CD4-positive, alpha-beta memory T cell (primary cell): ENCODE data around the gene GTPBP2. TPM values are rescaled to one million over a fixed set of nuclear protein-coding genes. Genes with fewer than 3 reads are reported as not detected.
"Not testable (repeated sequence)": the region's sequence is repeated elsewhere in the genome, so short reads cannot be mapped to it uniquely, and the experiment has no call there.

ENCODE experiments used
- CTCF ChIA-PET: fragments of 350-600 bp; sonication (Branson Sonifier 250); formaldehyde crosslinking; loops from one replicate; lab custom pipeline; 2021; ENCODE audit warnings: inconsistent platforms; ENCODE audit not compliant: partially characterized antibody; lab: Charles Lee
- POLR2A ChIA-PET: fragments of 350-600 bp; sonication (Branson Sonifier 250); formaldehyde crosslinking; loops from one replicate; lab custom pipeline; 2021; ENCODE audit not compliant: partially characterized antibody; lab: Charles Lee
- DNase-seq, 5 donors: peaks; one replicate each; pipeline versions ENCODE4 v3.0.0 to v3.0.0-alpha.2; 2020 to 2022; ENCODE audit warnings: mixed read lengths in 1 of 5
- H3K27ac ChIP-seq: one replicate; pipeline ENCODE4 v1.7.0; 2013; ENCODE audit warnings: low read depth, low read length
- H3K27me3 ChIP-seq: 2 replicates; pipeline ENCODE4 v1.7.0; 2013; ENCODE audit warnings: mild to moderate bottlenecking, low read length, moderate library complexity; ENCODE audit not compliant: insufficient read depth
- H3K36me3 ChIP-seq: 2 replicates; pipeline ENCODE4 v1.7.0; 2013; ENCODE audit warnings: mild to moderate bottlenecking, low read length, moderate library complexity; ENCODE audit not compliant: insufficient read depth
- H3K4me1 ChIP-seq: 2 replicates; pipeline ENCODE4 v1.7.0; 2013; ENCODE audit warnings: mild to moderate bottlenecking, low read length, moderate library complexity; ENCODE audit not compliant: insufficient read depth
- H3K4me3 ChIP-seq, 2 donors: one replicate each; pipeline ENCODE4 v1.7.0; 2013; ENCODE audit warnings: low read length in 2 of 2, mild to moderate bottlenecking in 1 of 2
- H3K9me3 ChIP-seq, 2 donors: one replicate each; pipeline ENCODE4 v1.7.0; 2013; ENCODE audit warnings: low read length in 2 of 2, control low read depth in 1 of 2; ENCODE audit not compliant: control insufficient read depth in 1 of 2
- H3K27ac Mint-ChIP-seq, 7 donors: one replicate each; pipeline ENCODE4 v1.8.0; 2020 to 2021; ENCODE audit warnings: mixed read lengths in 7 of 7, mild to moderate bottlenecking in 6 of 7, inconsistent platforms in 3 of 7, moderate library complexity in 3 of 7
- H3K27me3 Mint-ChIP-seq, 2 donors: one replicate each; pipeline ENCODE4 v1.8.0; 2020 to 2021; ENCODE audit warnings: mixed read lengths in 2 of 2
- H3K36me3 Mint-ChIP-seq, 2 donors: one replicate each; pipeline ENCODE4 v1.8.0; 2020 to 2021; ENCODE audit warnings: mixed read lengths in 2 of 2, inconsistent platforms in 1 of 2, mild to moderate bottlenecking in 1 of 2
- H3K4me1 Mint-ChIP-seq, 4 donors: one replicate each; pipeline ENCODE4 v1.8.0; 2020 to 2021; ENCODE audit warnings: mixed read lengths in 4 of 4, mild to moderate bottlenecking in 1 of 4
- H3K4me3 Mint-ChIP-seq, 8 donors: one replicate each; pipeline ENCODE4 v1.8.0; 2020 to 2021; ENCODE audit warnings: mixed read lengths in 8 of 8, mild to moderate bottlenecking in 7 of 8, moderate library complexity in 6 of 8, inconsistent platforms in 3 of 8
- H3K9me3 Mint-ChIP-seq, 8 donors: one replicate each; pipeline ENCODE4 v1.8.0; 2020 to 2021; ENCODE audit warnings: mixed read lengths in 8 of 8, mild to moderate bottlenecking in 5 of 8, inconsistent platforms in 3 of 8, moderate library complexity in 1 of 8
- intact Hi-C: fragments of 100-400 bp; cut with micrococcal nuclease; formaldehyde crosslinking; loops from one replicate; pipeline ENCODE4 v1.15.1; 2023
- polyA plus RNA-seq, 2 donors: library from polyadenylated mRNA; unstranded; fragments of 300-500 nt; fragmentation: Illumina TruSeq; gene quantifications; one replicate each; pipeline ENCODE4 v1.2.3, GENCODE V29; 2021
- total RNA-seq, 2 experiments: library from RNA; stranded (reverse); gene quantifications; one replicate each; pipeline ENCODE4 v1.2.3, GENCODE V29; 2021

The GTPBP2 gene
- total and polyA plus RNA-seq, 4 experiments from 2014 or later = 0.83 to 85.0 (median 43.0) TPM

- intact Hi-C loops = loop anchor here (1.0 to 10.0 kb wide), 3 partner anchors 166 to 471 kb away; partner anchors contain the start of gene VEGFA
- Histone ChIP-seq H3K27ac (no peak overlapping the region), H3K4me3 (no peak overlapping the region), H3K9me3 (no peaks in the 10 kb centered on the region), H3K27me3 (no peaks in the 10 kb centered on the region), H3K4me1 (no peaks in the 10 kb centered on the region), H3K36me3 (peaks cover 33% of the 10 kb centered on the region)
- peaks cover 21 to 55% of the 10 kb centered on the region in 2 donors for H3K36me3 Mint-ChIP-seq
- H3K27me3 Mint-ChIP-seq = no peaks in the 10 kb centered on the region
- CTCF ChIA-PET = interaction anchor here (0.7 to 5.4 kb wide), 17 partner anchors 8 to 470 kb away, joined by 3 to 39 read pairs (median 6); partner anchors contain the start of genes GTPBP2 and RSPH9
- H3K9me3 Mint-ChIP-seq = no peaks in the 10 kb centered on the region
- DNase-seq = peak; percentile 36 to 60 (median 49)
- H3K4me1 Mint-ChIP-seq = peaks cover 3 to 7% (median 6%) of the 10 kb centered on the region in 4 donors
- H3K27ac Mint-ChIP-seq = peak overlapping the region in 6 of 7 donors; percentile 1 to 78 (median 26)
- H3K4me3 Mint-ChIP-seq = no peak overlapping the region
- POLR2A ChIA-PET = interaction anchor here (1.4 kb wide), 1 partner anchor 21 kb away, joined by 4 read pairs; the partner anchor contains the start of gene GTPBP2
Measured at GRCh38 chr6:43608310-43608763, 20.7 kb downstream of the GTPBP2 start.

GRCh38 chr6:43606019-43606418 lies 23.0 kb downstream of the GTPBP2 start:
- no peaks in the 10 kb centered on the region for H3K27me3 Mint-ChIP-seq
- Histone ChIP-seq H3K36me3 (peaks cover 30% of the 10 kb centered on the region), H3K27me3 (no peaks in the 10 kb centered on the region), H3K27ac (no peak overlapping the region), H3K4me3 (no peak overlapping the region), H3K9me3 (no peaks in the 10 kb centered on the region), H3K4me1 (no peaks in the 10 kb centered on the region)
- ChIA-PET CTCF (interaction anchor here (0.8 to 5.4 kb wide), 8 partner anchors 9 to 61 kb away, joined by 3 to 26 read pairs (median 4); no protein-coding TSS in a partner anchor), POLR2A (no interaction called here)
- H3K4me3 Mint-ChIP-seq = no peak overlapping the region
- peak overlapping the region in 1 of 7 donors; percentile 92 for H3K27ac Mint-ChIP-seq
- H3K36me3 Mint-ChIP-seq = peaks cover 29 to 55% of the 10 kb centered on the region in 2 donors
- no peak for DNase-seq
- H3K4me1 Mint-ChIP-seq = peaks cover 3 to 7% (median 6%) of the 10 kb centered on the region in 4 donors
- intact Hi-C loops = loop anchor here (10.0 kb wide), 1 partner anchor 169 kb away; the partner anchor contains the start of gene VEGFA
- H3K9me3 Mint-ChIP-seq = no peaks in the 10 kb centered on the region

GRCh38 chr6:43604174-43604573 lies 24.9 kb downstream of the GTPBP2 start:
- Mint-ChIP-seq H3K4me1 (peaks cover 3 to 7% (median 6%) of the 10 kb centered on the region in 4 donors), H3K9me3 (no peaks in the 10 kb centered on the region), H3K27me3 (no peaks in the 10 kb centered on the region), H3K27ac (peak overlapping the region in 2 of 7 donors; percentile 4 to 29), H3K36me3 (peaks cover 34 to 50% of the 10 kb centered on the region in 2 donors), H3K4me3 (no peak overlapping the region)
- Histone ChIP-seq H3K36me3 (peaks cover 24% of the 10 kb centered on the region), H3K4me3 (no peak overlapping the region), H3K4me1 (no peaks in the 10 kb centered on the region), H3K9me3 (no peaks in the 10 kb centered on the region), H3K27ac (no peak overlapping the region), H3K27me3 (no peaks in the 10 kb centered on the region)
- intact Hi-C loops = loop anchor here (10.0 kb wide), 1 partner anchor 171 kb away; the partner anchor contains the start of gene VEGFA
- ChIA-PET POLR2A (no interaction called here), CTCF (no interaction called here)
- no peak for DNase-seq

- Mint-ChIP-seq H3K4me1 (peaks cover 0 to 1% (median 0%) of the 10 kb centered on the region in 4 donors), H3K27me3 (no peaks in the 10 kb centered on the region), H3K9me3 (no peaks in the 10 kb centered on the region), H3K27ac (peak overlapping the region in 4 of 7 donors; percentile 28 to 55 (median 33)), H3K4me3 (no peak overlapping the region), H3K36me3 (peaks cover 34 to 47% of the 10 kb centered on the region in 2 donors)
- CTCF ChIA-PET = interaction anchor here (1.7 kb wide), 1 partner anchor 8 kb away, joined by 5 read pairs; no protein-coding TSS in a partner anchor
- no peak overlapping the region for H3K27ac ChIP-seq
- no peak overlapping the region for H3K4me3 ChIP-seq
- no peaks in the 10 kb centered on the region for H3K9me3 ChIP-seq
- DNase-seq = no peak
- POLR2A ChIA-PET = no interaction called here
- H3K36me3 ChIP-seq = peaks cover 31% of the 10 kb centered on the region
- H3K4me1 ChIP-seq = no peaks in the 10 kb centered on the region
- intact Hi-C loops = loop anchor here (10.0 kb wide), 1 partner anchor 174 kb away; the partner anchor contains the start of gene VEGFA
- H3K27me3 ChIP-seq = no peaks in the 10 kb centered on the region
Measured at GRCh38 chr6:43600595-43600994, 28.5 kb downstream of the GTPBP2 start.

GRCh38 chr6:43593938-43594337 lies 35.1 kb downstream of the GTPBP2 start:
- ChIA-PET CTCF (interaction anchor here (1.5 to 6.1 kb wide), 2 partner anchors 16 to 485 kb away, joined by 3 to 39 read pairs; no protein-coding TSS in a partner anchor), POLR2A (interaction anchor here (1.6 kb wide), 1 partner anchor 9 kb away, joined by 5 read pairs; no protein-coding TSS in a partner anchor)
- H3K4me1 Mint-ChIP-seq = peaks cover 0 to 3% (median under 1%) of the 10 kb centered on the region in 4 donors
- H3K9me3 ChIP-seq = no peaks in the 10 kb centered on the region
- H3K27me3 ChIP-seq = no peaks in the 10 kb centered on the region
- H3K4me3 ChIP-seq = no peak overlapping the region
- H3K36me3 ChIP-seq = peaks cover 10% of the 10 kb centered on the region
- H3K4me3 Mint-ChIP-seq = no peak overlapping the region
- no peaks in the 10 kb centered on the region for H3K27me3 Mint-ChIP-seq
- intact Hi-C loops = no loop called here
- H3K27ac ChIP-seq = no peak overlapping the region
- peaks cover 25 to 31% of the 10 kb centered on the region in 2 donors for H3K36me3 Mint-ChIP-seq
- H3K9me3 Mint-ChIP-seq = no peaks in the 10 kb centered on the region
- H3K4me1 ChIP-seq = no peaks in the 10 kb centered on the region
- H3K27ac Mint-ChIP-seq = no peak overlapping the region
- no peak for DNase-seq

GRCh38 chr6:43589564-43589963 lies 39.5 kb downstream of the GTPBP2 start:
- H3K36me3 Mint-ChIP-seq = peaks cover 25 to 41% of the 10 kb centered on the region in 2 donors
- H3K27me3 ChIP-seq, H3K9me3 ChIP-seq, H3K9me3 Mint-ChIP-seq, POLR2A ChIA-PET, H3K4me3 Mint-ChIP-seq, H3K4me3 ChIP-seq, H3K27ac ChIP-seq, H3K27me3 Mint-ChIP-seq, intact Hi-C loops, DNase-seq: not testable (repeated sequence)
- peaks cover 14% of the 10 kb centered on the region for H3K36me3 ChIP-seq
- H3K4me1 ChIP-seq = peaks cover 13% of the 10 kb centered on the region
- peak overlapping the region in 1 of 7 donors; percentile 35 for H3K27ac Mint-ChIP-seq
- CTCF ChIA-PET = interaction anchor here (1.0 kb wide), 1 partner anchor 24 kb away, joined by 3 read pairs; no protein-coding TSS in a partner anchor
- peaks cover 11 to 20% (median 14%) of the 10 kb centered on the region in 4 donors for H3K4me1 Mint-ChIP-seq

GRCh38 chr6:43588194-43588593 lies 40.9 kb downstream of the GTPBP2 start:
- peaks cover 31 to 52% of the 10 kb centered on the region in 2 donors for H3K36me3 Mint-ChIP-seq

More at GRCh38 chr6:43588194-43588593, 40.9 kb downstream of the GTPBP2 start:
- H3K4me1 ChIP-seq = peaks cover 27% of the 10 kb centered on the region
- POLR2A ChIA-PET = no interaction called here
- H3K27ac ChIP-seq = no peak overlapping the region
- H3K4me3 ChIP-seq = no peak overlapping the region
- CTCF ChIA-PET = interaction anchor here (2.2 kb wide), 1 partner anchor 21 kb away, joined by 6 read pairs; no protein-coding TSS in a partner anchor
- Mint-ChIP-seq H3K4me1 (peaks cover 21 to 33% (median 26%) of the 10 kb centered on the region in 4 donors), H3K27ac (peak overlapping the region in 3 of 7 donors; percentile 46 to 72 (median 60)), H3K27me3 (no peaks in the 10 kb centered on the region), H3K4me3 (no peak overlapping the region), H3K9me3 (no peaks in the 10 kb centered on the region)
- H3K27me3 ChIP-seq = no peaks in the 10 kb centered on the region
- H3K9me3 ChIP-seq = no peaks in the 10 kb centered on the region
- H3K36me3 ChIP-seq = peaks cover 26% of the 10 kb centered on the region
- intact Hi-C loops = no loop called here
- no peak for DNase-seq
